B cell (primary cell): ENCODE measurements around the gene ACSF2. TPM values are rescaled to one million over a fixed set of nuclear protein-coding genes. Genes with fewer than 3 reads are reported as not detected.
"Not testable (repeated sequence)": the region's sequence is repeated elsewhere in the genome, so short reads cannot be mapped to it uniquely, and the experiment has no call there.

Experiments used
- ATAC-seq: fragments of 200-7000 bp; cut with Tn5 transposase; one replicate; pipeline ENCODE4 v1.10.0; 2021; ENCODE audit warnings: low read depth, mild to moderate bottlenecking, moderate number of reproducible peaks, moderate library complexity
- CTCF ChIA-PET: fragments of 350-600 bp; sonication (Branson Sonifier 250); formaldehyde crosslinking; loops from one replicate; lab custom pipeline; 2021; ENCODE audit warnings: antibody characterized with exemption, inconsistent platforms; lab: Charles Lee
- POLR2A ChIA-PET: fragments of 350-600 bp; sonication (Branson Sonifier 250); formaldehyde crosslinking; loops from one replicate; lab custom pipeline; 2021; ENCODE audit warnings: antibody characterized with exemption; lab: Charles Lee
- DNase-seq: peaks from one replicate; pipeline ENCODE4 v3.0.0; 2013
- H2AFZ ChIP-seq: 2 replicates; pipeline ENCODE4 v1.6.1; 2012; ENCODE audit warnings: mild to moderate bottlenecking, low read depth, low read length; ENCODE audit not compliant: insufficient read depth, poor library complexity, severe bottlenecking
- H3K27ac ChIP-seq, 2 donors: 1 replicate in 1 of 2; 2 replicates in 1 of 2; pipeline ENCODE4 v1.5.1; 2012 to 2013; ENCODE audit warnings: low read length in 2 of 2, mild to moderate bottlenecking in 2 of 2, moderate library complexity in 1 of 2
- H3K27me3 ChIP-seq, 4 experiments: fragments of 200-600 bp in 1 of 4; sonication (generic) in 1 of 4; replicated peaks in 1 of 4; 1 replicate in 2 of 4; 2 replicates in 2 of 4; pipeline versions ENCODE4 v1.6.1 to v1.7.0; 2013 to 2016; ENCODE audit warnings: low read length in 3 of 4, mild to moderate bottlenecking in 2 of 4, mixed read lengths in 1 of 4, moderate library complexity in 1 of 4; ENCODE audit not compliant: insufficient read depth in 4 of 4, control insufficient read depth in 3 of 4; ENCODE audit errors: control extremely low read depth in 1 of 4
- H3K36me3 ChIP-seq, 2 experiments: replicated peaks in 1 of 2; 1 replicate in 1 of 2; 2 replicates in 1 of 2; pipeline versions ENCODE4 v1.6.1 to v1.7.1; 2013; ENCODE audit warnings: low read length in 1 of 2; ENCODE audit not compliant: insufficient read depth in 2 of 2, control insufficient read depth in 1 of 2; ENCODE audit errors: control extremely low read depth in 1 of 2, extremely low read depth in 1 of 2
- H3K4me1 ChIP-seq, 2 donors: fragments of 200-600 bp in 1 of 2; sonication (generic) in 1 of 2; 1 replicate in 1 of 2; 2 replicates in 1 of 2; pipeline versions ENCODE4 v1.5.1 to v1.6.1; 2013 to 2017; ENCODE audit warnings: low read length in 2 of 2; ENCODE audit not compliant: control insufficient read depth in 2 of 2, insufficient read depth in 2 of 2
- H3K4me2 ChIP-seq: replicated peaks from 2 replicates; pipeline ENCODE3; 2012; ENCODE audit warnings: mild to moderate bottlenecking, low read depth, low read length; ENCODE audit not compliant: poor library complexity, severe bottlenecking
- H3K4me3 ChIP-seq, 5 experiments: fragments of 200-600 bp in 1 of 5; sonication (generic) in 1 of 5; 1 replicate in 3 of 5; 2 replicates in 2 of 5; pipeline versions ENCODE4 v1.5.1 to v1.7.0; 2011 to 2016; ENCODE audit warnings: low read length in 4 of 5, mild to moderate bottlenecking in 4 of 5, low read depth in 2 of 5, control low read depth in 1 of 5, moderate library complexity in 1 of 5; ENCODE audit not compliant: insufficient read depth in 1 of 5; ENCODE audit errors: control extremely low read depth in 1 of 5, extremely low read depth in 1 of 5
- H3K79me2 ChIP-seq: fragments of 200-600 bp; sonication (generic); one replicate; pipeline ENCODE4 v1.6.0; 2016; ENCODE audit warnings: low read length; ENCODE audit not compliant: control insufficient read depth, insufficient read depth
- H3K9ac ChIP-seq: fragments of 200-600 bp; sonication (generic); 2 replicates; pipeline ENCODE4 v1.6.1; 2017; ENCODE audit warnings: mild to moderate bottlenecking, low read length, moderate library complexity
- H3K9me3 ChIP-seq, 3 donors: one replicate each; pipeline versions ENCODE4 v1.6.1 to v1.7.1; 2013; ENCODE audit warnings: low read length in 2 of 3; ENCODE audit not compliant: control insufficient read depth in 2 of 3, insufficient read depth in 1 of 3; ENCODE audit errors: control extremely low read depth in 1 of 3
- H4K20me1 ChIP-seq: 2 replicates; pipeline ENCODE4 v1.6.0; 2012; ENCODE audit warnings: mild to moderate bottlenecking, low read length; ENCODE audit not compliant: insufficient read depth, control insufficient read depth, poor library complexity, severe bottlenecking
- H3K27ac Mint-ChIP-seq: one replicate; pipeline ENCODE4 v1.8.0; 2021; ENCODE audit warnings: mixed read lengths
- H3K27me3 Mint-ChIP-seq: one replicate; pipeline ENCODE4 v1.8.0; 2021; ENCODE audit warnings: mixed read lengths
- H3K4me1 Mint-ChIP-seq: one replicate; pipeline ENCODE4 v1.8.0; 2021; ENCODE audit warnings: mixed read lengths
- H3K4me3 Mint-ChIP-seq: one replicate; pipeline ENCODE4 v1.8.0; 2021; ENCODE audit warnings: mixed read lengths
- H3K9me3 Mint-ChIP-seq: one replicate; pipeline ENCODE4 v1.8.0; 2022; ENCODE audit warnings: mixed read lengths; ENCODE audit not compliant: insufficient read depth
- EZH2 ChIP-seq: IDR thresholded peaks from 2 replicates; pipeline ENCODE4 v1.6.1; 2012; ENCODE audit warnings: borderline replicate concordance, low read depth, mild to moderate bottlenecking, moderate library complexity, low read length; ENCODE audit not compliant: insufficient read depth, poor library complexity, severe bottlenecking
- WGBS: methylation state at CpG from one replicate; pipeline ENCODE4 v1.1.5; 2013; ENCODE audit warnings: missing lambda C conversion rate; ENCODE audit not compliant: insufficient coverage; 5-methylcytosine and 5-hydroxymethylcytosine counted together
- intact Hi-C: fragments of 100-400 bp; cut with micrococcal nuclease; formaldehyde crosslinking; loops from one replicate; pipeline ENCODE4 v1.10.0; 2022
- polyA plus RNA-seq: library from polyadenylated mRNA; depleted of rRNA; stranded (reverse); fragments of >200 nt; gene quantifications from 2 replicates; pipeline ENCODE4 v1.2.3, GENCODE V29; 2012
- total RNA-seq, 2 donors: library from RNA; stranded (reverse); fragments of 120-200 nt in 1 of 2; gene quantifications; 1 replicate in 1 of 2; 2 replicates in 1 of 2; pipeline versions ENCODE4 v1.2.3 to v1.2.4, GENCODE V29; 2013 to 2022
- TF ChIP-seq, protein P1 (sequence below): fragments of 200-600 bp; IDR thresholded peaks from one replicate; pipeline ENCODE4 v1.8.0; 2022; ENCODE audit warnings: antibody characterized with exemption, mild to moderate bottlenecking

ACSF2 gene
- total and polyA plus RNA-seq, 2 donors (not counting 1 experiment from before 2014, with no cell fraction given): 59.6 to 66.1 TPM

DNA sequence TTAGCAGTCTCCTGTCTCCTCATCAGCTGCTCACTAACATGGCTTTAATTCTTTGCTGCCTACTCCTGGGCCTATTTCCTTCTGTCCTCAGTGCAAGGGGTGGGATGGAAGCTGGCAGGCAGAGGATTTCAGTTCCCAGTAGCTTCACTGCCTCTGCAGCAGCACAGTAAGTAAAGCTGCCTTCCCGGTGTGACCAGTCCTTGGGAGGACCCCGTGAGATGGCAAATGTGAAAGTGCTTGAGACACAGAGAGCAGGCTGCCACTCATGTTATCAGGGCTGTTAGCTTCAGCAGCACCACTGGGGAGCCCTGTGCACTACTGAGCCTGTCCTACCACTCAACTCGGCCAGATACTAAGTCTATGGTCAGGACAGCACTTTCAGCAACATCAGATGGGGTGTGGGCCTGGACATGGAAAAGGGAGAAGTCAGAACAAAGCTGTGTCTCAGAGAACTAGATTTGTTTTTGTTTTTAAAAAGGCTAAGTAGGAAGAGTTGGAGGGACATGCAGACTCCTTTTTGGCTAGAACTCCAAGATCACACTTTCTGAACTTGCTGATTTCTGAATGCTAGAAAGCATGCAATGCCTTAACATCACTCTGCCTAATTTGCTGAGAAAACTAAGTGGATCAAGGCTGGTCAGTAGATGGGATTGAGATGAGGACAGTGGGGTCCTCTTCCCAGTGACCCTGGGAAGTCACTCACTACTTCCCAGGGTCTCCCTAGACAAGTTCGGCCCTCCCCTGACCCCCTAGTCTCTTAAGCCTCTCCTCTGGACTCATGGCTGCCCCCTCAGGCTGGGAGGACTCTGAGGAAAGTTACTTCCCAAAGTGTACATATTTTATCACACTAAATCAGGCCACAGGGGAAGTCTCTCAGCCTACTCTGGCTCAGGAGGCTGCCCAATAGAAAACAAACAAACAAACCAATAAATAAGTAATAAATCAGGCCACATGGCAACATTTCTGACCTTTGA, 1.1 kb downstream of the ACSF2 start:
- Histone ChIP-seq H3K27ac (peak overlapping the region; percentile 41 to 46), H3K27me3 (no peaks in the 10 kb centered on the region), H3K4me1 (peaks cover 19 to 30% of the 10 kb centered on the region in 2 donors), H3K9ac (peak overlapping the region; percentile 77), H3K79me2 (peaks cover 34% of the 10 kb centered on the region), H3K4me3 (peak overlapping the region; percentile 1 to 82 (median 70)), H2AFZ (peak overlapping the region; percentile 92), H3K4me2 (peak overlapping the region; percentile 96), H4K20me1 (no peaks in the 10 kb centered on the region), H3K36me3 (peaks cover 0 to 4% of the 10 kb centered on the region in 2 experiments), H3K9me3 (no peaks in the 10 kb centered on the region)
- DNase-seq (peak; percentile 38), ATAC-seq (peak; percentile 16)
- CTCF ChIA-PET: interaction anchor here (0.6 to 3.2 kb wide), 5 partner anchors 11 to 455 kb away, joined by 3 to 28 read pairs (median 4); partner anchors contain the start of gene LRRC59
- peak overlapping the region; percentile 94 for H3K4me3 Mint-ChIP-seq
- POLR2A ChIA-PET: interaction anchor here (0.6 to 2.2 kb wide), 3 partner anchors 29 to 53 kb away, joined by 3 to 21 read pairs (median 3); partner anchors contain the start of gene LRRC59
- H3K4me1 Mint-ChIP-seq: peaks cover 44% of the 10 kb centered on the region
- TF ChIP-seq, protein P1, sequence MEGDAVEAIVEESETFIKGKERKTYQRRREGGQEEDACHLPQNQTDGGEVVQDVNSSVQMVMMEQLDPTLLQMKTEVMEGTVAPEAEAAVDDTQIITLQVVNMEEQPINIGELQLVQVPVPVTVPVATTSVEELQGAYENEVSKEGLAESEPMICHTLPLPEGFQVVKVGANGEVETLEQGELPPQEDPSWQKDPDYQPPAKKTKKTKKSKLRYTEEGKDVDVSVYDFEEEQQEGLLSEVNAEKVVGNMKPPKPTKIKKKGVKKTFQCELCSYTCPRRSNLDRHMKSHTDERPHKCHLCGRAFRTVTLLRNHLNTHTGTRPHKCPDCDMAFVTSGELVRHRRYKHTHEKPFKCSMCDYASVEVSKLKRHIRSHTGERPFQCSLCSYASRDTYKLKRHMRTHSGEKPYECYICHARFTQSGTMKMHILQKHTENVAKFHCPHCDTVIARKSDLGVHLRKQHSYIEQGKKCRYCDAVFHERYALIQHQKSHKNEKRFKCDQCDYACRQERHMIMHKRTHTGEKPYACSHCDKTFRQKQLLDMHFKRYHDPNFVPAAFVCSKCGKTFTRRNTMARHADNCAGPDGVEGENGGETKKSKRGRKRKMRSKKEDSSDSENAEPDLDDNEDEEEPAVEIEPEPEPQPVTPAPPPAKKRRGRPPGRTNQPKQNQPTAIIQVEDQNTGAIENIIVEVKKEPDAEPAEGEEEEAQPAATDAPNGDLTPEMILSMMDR: no peak
- TF ChIP-seq EZH2: no peak
- no peaks in the 10 kb centered on the region for H3K27me3 Mint-ChIP-seq
- H3K27ac Mint-ChIP-seq: peak overlapping the region; percentile 83
- 0% methylated on average over 2 of the region's 4 CpGs for WGBS
- no peaks in the 10 kb centered on the region for H3K9me3 Mint-ChIP-seq
- intact Hi-C loops: loop anchor here (1.0 to 10.0 kb wide), 3 partner anchors 30 to 52 kb away; partner anchors contain the start of genes EME1, LRRC59, MRPL27 and RSAD1

GRCh38 chr17:50428126-50428525, 2.1 kb downstream of the ACSF2 start:
- peaks cover 34% of the 10 kb centered on the region for H3K79me2 ChIP-seq
- H3K9me3 ChIP-seq, H3K9me3 Mint-ChIP-seq, POLR2A ChIA-PET, H3K27me3 Mint-ChIP-seq, H2AFZ ChIP-seq, DNase-seq, H3K27me3 ChIP-seq, H3K27ac ChIP-seq, H3K4me3 ChIP-seq, H4K20me1 ChIP-seq, H3K9ac ChIP-seq, ATAC-seq, H3K36me3 ChIP-seq, CTCF ChIA-PET: not testable (repeated sequence)
- peak overlapping the region; percentile 96 for H3K4me2 ChIP-seq
- Mint-ChIP-seq H3K27ac (peak overlapping the region; percentile 5), H3K4me1 (peaks cover 40% of the 10 kb centered on the region), H3K4me3 (peak overlapping the region; percentile 23)
- peaks cover 19 to 30% of the 10 kb centered on the region in 2 donors for H3K4me1 ChIP-seq
- 67% methylated on average over 1 of the region's 6 CpGs for WGBS
- intact Hi-C loops: loop anchor here (10.0 kb wide), 1 partner anchor 53 kb away; the partner anchor contains the start of genes EME1 and MRPL27
